NOMO-1 (cell line): Measurements from ENCODE around the gene CROCC.

Source experiments
- DNase-seq, 2 experiments: peaks; one replicate each; lab custom pipeline; 2025; ENCODE audit not compliant: unreplicated experiment in 2 of 2; lab: John Stamatoyannopoulos, UW

Gene CROCC

DNA sequence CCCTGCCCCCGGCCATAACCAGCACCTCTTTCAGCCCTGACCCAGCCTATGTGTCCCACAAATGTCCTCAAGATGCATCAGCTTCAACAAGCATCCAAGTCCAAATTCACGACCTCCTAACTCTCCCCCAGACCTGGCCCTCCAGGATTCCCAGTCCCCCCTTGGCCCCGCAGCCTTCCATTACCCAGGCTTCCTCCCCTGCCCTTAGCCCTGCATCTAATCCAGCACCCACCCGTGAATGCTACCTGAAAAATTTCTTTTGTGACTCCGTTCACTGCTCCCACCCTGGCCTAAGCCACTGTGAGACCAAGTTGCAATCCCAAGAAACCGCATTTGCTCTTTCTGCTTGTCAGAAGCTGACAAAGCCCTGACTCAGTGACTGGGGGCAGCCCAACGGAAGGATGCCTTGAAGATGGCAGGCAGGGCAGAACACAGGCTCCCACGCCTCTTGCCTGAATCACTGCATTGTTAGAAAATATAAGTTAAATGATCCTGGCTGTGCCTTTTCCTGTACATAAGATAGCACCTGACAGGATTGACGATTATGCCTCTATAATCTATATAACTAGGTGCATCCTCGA, 59.6 kb downstream of the CROCC start:
- no peak for DNase-seq

DNA sequence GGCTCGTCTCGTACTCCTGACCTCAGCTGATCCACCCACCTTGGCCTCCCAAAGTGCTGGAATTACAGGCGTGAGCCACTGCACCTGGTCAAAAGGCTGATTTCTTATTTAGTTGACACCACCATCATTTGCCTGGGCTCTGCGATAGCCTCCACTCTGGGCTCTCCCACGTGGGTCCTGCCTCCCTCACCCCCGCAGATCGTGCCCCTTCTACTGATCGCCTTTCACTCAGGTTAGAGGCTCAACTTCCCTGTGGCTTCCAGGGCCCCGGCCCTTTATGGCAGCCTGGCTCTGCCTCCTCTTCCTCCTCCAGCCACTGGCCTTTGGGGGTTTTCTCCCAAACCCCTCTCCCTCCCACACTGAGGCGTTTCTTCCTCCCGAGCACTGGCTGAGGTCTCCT, 61.2 kb downstream of the CROCC start:
- no peak for DNase-seq

DNA sequence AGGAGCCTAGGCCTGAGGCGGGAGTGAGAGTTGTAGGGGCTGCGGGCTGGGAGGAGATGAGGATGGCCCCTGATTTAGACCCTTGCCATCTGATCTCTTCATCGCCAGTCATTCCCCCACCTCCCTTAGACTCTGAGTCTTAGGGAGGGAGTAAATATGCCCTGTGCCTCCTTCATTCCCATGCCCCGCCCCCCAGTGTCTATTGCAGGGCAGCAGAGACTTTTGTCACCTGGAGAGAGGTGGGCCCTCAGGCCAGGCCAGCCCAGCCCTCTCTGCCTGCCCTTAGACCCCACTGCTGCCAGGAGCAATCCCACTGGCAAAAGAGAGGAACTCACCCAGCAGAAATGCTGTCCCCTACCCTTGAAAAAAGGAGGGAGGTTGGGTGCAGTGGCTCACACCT, 61.9 kb downstream of the CROCC start:
- no peak for DNase-seq

DNA sequence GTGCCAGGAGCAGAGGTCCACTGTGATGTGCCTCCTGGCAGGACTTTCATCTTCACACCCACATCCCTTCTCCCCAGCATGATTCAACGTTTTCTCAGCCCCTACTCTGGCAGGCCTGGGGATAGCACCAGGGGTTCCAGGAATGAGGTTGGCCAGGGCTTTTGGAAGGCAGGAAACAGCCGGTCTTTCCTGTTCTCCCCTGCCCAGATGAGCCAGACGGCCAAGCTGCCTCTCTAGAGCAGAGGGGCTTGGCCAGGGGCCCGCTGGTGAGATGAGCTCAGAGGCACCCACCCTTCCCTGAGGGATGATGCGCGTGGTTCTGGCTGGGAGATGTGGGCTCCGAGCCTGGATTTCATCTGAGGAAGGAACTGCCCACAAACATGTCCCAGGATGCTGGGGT, 63.0 kb downstream of the CROCC start:
- no peak for DNase-seq

DNA sequence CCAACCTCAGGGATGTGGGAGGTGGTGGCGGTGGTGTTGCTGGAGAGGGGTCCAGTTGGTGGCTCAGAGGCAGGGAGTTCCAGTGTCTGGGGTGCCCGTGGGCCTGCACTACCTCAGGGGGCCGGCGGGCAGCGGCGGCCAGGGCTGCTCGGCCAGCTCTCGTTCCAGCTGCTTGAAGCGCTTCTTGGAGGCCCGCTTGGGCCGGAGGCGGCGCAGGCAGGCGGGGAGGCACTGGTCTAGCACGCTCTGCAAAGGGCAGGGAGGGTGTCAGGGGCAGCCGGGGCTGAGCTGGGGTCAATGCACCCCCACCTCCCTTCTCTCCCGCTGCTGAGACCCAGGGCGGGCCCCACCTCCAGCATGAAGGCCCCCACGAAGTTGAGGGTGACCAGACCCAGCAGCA, 64.4 kb downstream of the CROCC start:
- no peak for DNase-seq

DNA sequence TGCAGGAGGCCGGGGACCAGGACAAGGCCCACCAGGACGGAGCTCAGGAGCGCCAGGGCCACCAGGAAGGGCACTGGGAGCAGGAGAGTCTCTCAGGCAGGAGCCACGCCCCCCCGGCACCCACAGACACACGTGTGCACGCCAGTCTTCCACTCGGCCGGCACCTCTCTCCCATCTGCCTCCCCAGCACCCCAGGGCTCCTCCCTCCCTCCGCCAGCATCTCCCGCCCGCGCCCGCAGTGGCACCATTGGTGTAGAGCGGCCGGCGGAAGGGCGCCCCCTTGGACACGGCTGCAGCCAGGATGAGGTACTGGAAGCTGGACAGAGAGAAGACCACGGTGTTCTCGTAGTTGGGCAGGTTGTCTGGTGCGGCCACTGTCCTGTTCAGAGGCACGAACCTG, 64.8 kb downstream of the CROCC start:
- DNase-seq: no peak

DNA sequence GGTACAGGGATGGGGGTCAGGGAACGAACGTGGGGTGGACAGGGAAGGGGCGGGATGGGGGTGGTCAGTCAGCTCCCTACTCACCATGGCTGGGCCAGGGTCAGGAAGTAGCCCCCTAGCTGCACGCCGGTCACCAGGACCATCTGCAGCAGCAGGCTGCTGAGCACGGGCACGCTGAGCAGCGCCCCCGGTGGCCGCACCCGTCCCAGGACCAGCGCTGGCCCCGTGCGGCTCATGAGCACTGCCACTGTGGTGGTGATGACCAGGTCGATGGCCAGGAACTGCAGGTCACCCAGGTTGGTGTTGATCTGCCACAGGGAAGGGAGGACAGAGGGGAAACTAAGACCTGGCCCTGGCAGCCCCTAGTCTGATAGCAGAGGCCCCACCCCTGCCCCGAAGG, 65.2 kb downstream of the CROCC start:
- DNase-seq: no peak

DNA sequence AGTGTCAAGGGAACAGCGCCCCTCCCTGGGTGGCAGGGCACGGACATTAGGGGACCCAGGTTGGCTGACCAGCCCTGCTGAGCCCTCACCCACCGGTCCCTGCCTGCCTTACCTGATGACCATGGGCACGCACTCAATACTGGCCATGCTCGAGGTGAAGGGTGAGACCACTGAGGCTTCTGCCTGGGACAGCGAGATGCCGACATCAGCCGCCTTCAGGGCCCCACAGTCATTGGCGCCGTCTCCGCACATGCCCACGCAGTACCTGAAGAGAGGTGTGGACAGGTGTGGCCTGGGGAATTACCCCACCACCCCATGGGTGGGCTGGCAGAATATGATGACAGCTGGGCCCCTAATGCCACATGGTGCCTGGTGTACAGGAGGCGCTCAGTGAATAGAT, 66.5 kb downstream of the CROCC start:
- DNase-seq: no peak

DNA sequence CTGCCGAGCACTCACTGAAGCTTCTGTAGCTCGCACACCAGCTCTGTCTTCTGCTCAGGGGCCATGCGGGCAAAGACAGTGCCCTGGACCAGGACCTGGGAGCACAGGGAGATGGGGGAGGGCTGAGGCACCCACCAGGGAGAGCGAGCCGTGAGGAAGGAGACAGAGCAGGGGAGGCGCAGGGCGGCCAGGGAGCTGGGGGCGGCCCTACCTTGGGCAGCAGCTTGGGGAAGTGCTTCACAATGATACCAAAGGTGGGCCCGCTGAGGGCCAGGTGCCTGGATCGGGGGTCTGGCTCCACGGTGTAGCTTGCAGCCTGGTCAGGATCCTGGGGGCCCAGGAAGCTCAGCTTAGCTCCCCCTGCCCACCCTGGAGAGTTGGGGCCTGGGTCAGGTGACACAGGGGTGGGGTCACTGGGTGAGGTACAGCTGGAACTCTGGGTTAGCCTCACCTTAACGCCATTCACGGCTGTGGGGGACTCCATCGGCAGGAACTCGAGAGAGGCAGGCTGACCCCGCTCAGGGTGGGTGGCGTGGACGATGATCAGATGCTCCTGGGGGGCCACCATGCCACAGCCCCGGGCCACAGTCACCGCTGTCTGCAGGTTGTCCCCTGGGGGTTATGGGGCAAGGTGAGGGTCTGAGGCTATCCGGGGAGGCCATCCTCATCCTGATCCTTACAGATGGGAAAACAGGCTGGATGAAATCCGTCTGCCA, 68.1 kb downstream of the CROCC start:
- no peak for DNase-seq

DNA sequence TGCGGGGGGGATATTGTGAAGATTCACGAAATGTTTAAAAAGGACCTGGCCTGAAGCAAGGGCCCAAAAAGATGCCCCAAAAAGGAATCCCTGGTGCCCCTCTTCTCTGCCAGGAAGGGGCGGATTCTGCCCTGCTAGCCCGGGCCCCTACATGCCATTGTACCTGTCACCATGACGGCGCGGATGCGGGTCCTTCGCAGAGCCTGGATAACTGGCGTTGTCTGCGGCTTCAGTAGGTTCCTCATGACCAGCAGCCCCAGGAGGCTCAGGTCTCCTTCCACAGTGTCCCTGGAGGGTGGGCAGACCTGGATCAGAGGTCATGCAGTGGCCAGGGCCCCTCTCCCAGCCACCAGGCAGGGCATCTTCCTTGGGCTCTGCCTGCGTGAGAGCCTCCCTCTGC, 69.8 kb downstream of the CROCC start:
- DNase-seq: no peak

DNA sequence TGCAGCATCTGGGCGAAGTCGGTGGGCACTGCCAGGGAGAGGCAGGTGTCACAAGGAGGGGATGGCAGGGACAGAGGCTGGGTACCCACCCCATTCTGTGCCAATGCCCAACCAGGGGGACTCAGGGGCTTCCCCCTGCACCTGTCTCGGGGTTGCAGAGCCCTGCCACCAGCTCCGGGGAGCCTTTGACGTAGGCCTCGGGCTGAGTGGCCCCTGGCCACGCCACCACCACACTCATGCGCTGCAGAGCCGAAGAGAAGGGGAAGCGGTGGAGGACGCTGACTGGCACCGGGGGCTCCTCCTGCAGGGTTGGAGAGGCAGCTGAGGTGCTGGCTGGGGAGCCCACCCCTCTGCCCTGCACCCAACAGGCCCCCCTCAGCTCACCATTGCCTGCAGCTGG, 70.4 kb downstream of the CROCC start:
- no peak for DNase-seq

DNA sequence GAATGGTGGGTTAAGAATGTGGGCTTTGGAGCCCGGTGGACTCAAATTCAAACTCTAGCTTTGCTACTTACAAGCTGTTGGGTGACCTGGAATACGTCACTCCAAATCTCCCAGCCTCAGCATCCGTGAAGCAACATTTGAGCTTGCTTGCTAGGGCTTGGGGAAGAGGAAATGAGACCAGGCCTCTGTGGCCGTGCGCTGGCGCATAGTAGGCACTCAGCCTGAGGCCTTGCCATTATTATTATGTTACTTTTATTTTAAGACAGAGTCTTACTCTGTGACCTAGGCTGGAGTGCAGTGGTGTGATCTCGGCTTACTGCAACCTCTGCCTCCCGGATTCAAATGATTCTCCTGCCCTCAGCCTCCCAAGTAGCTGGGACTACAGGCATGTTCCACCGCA, 70.9 kb downstream of the CROCC start:
- no peak for DNase-seq

DNA sequence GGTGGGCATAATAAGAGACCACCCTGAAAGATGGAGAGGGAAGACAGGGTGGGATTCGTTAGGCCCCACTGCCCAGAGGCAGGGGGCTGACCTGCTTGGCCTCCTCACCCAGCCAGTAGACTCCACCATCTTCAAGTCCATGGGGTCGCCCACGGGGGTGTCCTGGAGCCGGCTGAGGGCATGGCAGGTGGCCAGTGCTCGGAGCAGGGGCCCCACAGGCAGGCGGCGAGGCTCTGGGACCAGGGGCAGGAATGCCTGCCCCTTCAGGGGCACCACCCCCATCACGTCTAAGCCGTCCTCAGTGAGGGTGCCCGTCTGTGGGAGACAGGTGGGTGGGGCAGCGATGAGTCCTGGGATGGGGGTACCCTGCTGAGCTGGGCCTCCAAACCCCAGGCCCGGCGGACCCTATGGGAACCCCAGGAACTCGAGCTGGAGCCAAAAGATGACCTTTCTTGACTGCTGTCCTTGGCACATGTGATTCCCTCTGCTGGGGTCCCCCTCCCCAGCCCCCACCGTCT, 71.8 kb downstream of the CROCC start:
- no peak for DNase-seq

DNA sequence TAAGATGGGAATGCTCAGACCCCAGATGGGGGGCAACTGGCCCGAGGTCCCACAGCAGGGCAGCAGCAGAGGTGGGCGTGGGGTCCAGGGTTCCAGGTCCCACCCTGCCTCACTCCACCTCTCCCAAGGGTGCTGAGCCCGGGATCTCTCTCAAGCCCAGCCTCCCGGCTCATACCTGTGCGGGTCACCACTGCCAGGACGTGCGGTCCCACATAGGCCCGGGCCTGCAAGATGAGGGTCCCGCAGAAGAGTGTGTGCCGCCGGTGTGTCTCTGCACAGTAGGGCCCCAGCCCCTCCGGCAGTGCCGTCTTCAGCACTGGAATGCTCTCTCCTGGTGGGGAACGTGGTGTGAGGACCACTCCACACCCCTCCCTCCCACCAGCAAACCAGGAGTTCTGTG, 75.1 kb downstream of the CROCC start:
- no peak for DNase-seq

DNA sequence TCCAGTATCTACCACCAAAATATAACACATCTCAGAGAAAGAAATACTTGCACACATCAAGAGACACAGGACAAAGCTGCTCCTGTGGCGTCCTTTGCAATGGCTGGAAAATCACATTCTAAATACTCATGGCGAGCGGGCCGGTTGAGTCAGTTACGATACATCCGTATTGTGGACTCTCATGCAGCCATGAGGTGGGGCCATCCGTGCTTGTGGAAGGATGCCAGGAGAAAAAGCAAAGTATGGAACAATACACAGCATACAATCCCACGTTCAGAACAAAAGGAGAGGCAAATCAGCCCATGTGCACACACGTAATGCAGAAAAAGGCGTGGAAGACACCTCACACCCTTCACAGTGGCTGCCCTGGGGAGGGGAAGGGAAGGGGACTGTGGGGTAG, 76.9 kb downstream of the CROCC start:
- no peak for DNase-seq

DNA sequence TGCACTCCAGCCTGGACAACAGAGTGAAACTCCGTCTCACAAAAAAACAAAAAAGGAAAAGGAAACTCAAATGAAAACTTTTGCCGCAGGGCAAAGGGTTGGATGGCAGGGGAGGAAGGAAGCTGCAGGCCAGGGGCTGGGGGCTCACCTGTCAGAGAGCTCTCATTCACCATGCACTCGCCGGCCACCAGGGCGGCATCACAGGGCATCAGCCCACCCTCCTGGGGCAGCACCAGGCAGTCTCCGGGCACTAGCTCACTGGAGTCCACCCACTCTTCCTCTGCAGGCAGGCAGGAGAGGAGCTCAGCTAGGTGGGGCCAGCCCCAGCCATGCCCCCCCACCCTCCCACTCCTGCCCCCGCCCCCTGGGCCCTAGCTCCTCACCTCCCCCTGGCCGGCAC, 78.1 kb downstream of the CROCC start:
- DNase-seq: no peak

DNA sequence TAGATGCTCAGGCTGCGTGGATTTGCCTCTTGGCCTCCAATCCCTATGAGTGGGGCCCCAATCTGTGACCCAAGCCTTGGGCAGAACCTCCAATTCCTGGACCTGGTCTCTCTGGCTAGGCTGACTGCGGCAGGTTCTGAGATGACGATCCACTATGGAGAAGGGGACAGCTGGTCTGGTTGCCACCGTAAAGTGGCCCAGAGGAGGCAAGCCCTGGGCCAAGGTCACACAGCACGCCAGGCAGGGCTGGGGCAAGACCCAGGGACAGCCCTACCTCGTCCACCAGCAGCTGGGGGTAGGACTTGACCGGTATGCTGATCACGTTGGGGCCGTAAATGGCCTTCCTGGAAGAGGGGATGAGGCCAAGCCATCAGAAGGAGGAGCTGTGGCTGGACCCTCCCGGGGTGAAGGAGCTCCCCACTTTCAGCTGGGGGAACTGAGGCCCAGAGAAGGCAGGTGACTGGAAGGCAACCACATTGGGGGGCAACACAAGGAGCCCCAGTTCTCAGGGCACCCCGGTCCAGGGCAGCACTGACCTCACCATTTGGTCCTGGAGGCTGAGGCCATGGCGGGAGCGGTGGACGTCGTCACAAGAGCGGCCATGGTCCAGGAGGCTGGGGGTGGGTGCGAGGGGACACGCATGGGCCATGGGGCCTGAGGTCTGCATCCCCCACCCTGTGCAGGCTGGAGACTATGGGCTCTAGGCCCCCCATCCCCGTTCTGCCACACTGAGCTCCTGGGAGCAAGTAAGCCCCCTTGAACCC, 80.2 kb downstream of the CROCC start:
- DNase-seq: no peak

DNA sequence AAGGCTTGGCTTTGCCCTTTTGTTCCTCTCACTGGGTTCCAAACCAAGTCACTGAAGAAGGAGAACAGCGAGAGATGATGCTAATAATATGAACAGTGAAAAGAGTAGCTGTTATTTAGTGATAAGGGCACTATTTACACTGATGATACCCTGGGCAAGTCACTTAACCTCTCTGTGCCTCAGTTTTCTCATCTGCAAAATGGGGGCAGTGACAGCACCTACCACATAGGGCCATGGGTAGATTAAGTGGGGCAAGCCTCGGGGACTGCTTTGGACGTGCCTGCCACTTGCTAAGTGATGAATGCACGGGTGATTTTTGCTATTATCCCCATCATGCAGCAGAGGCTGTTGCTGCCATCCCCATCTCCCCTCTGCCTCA, 80.8 kb downstream of the CROCC start:
- no peak for DNase-seq

DNA sequence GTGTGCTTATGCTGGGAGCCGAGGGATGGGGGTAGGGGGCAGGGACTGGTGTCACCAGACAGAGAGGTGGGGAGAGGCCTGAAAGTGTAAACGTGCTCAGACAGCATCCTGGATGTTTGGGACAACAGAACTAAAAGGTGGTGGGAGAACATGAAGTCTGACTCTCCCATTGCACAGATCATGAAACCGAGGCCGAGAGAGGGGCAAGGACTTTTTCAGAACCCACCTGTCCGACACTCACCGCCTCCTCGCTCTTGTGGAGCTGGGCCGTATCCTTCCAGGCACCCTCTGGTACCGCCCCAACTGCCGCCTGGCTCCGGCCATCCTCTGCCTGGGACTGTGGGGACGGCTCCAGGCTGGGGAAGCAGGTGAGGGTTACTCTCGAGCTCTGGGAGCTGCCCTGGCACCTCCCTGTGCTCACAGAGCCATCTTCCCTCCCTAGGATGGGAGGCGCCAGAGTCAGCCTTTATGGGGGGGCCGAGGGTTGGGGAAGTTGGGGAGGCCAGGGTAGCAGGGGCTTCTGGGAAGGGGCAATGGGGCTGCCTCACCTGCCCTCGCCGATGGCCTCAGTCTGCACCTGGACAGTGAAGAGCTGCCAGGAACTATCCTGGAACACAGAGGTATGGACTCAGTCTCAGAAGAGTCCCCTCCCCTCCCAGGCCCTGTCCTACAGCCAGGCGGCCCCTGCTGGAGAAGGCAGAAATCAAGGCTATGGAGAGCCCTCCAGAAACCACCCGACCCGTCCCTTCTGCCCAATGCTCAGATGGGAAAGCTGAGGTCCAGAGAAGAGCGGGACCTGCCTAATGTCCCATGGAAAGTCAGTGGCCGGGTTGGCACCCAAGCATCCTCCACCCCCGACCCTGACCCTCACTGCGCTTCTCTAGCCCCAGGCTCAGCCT, 83.0 kb downstream of the CROCC start:
- DNase-seq: no peak

DNA sequence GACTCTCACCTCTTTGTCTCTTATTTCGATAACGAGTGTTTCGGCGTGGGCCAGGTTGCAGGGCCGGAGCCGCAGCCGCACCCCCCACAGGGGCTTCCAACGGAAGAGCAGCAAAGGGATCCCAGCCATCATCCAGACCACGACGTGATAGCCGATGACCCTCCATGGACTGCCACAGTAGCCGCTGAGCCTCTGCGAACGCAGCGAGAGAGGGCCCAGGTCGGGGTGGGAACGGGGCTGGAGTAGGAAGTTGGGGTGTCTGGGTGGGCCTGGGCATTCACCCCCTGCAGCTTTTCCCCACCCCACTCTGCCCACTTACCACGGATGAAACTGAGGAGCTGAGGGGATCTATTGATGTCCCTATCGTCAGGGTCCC, 83.6 kb downstream of the CROCC start:
- no peak for DNase-seq

DNA sequence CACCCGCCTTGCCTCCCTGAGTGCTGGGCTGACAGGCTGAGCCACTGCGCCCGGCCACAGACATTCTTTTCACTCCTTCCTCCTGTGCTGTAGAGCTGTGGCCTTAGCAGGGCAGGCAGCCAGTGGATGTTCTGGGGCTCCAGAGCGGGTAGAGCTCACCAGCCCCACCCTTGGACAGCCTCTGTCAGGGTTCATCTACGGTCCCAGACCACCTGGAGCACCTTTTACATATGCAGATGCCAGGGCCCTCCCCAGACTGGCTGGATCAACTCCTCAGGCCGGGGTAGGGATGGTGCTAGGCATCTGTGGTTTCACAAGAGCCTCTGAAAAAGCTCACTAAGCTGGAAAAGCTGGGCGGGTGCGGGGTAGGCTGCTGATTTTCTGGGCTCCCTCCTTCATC, 85.4 kb downstream of the CROCC start:
- no peak for DNase-seq
